EH (cell line): ENCODE data around the gene TNN.
"Not testable (repeated sequence)": the region's sequence is repeated elsewhere in the genome, so short reads cannot be mapped to it uniquely, and the experiment has no call there.

Source experiments
- DNase-seq: peaks from one replicate; pipeline ENCODE4 v3.0.0-alpha.2; 2015; ENCODE audit warnings: low read depth

The TNN gene, protein sequence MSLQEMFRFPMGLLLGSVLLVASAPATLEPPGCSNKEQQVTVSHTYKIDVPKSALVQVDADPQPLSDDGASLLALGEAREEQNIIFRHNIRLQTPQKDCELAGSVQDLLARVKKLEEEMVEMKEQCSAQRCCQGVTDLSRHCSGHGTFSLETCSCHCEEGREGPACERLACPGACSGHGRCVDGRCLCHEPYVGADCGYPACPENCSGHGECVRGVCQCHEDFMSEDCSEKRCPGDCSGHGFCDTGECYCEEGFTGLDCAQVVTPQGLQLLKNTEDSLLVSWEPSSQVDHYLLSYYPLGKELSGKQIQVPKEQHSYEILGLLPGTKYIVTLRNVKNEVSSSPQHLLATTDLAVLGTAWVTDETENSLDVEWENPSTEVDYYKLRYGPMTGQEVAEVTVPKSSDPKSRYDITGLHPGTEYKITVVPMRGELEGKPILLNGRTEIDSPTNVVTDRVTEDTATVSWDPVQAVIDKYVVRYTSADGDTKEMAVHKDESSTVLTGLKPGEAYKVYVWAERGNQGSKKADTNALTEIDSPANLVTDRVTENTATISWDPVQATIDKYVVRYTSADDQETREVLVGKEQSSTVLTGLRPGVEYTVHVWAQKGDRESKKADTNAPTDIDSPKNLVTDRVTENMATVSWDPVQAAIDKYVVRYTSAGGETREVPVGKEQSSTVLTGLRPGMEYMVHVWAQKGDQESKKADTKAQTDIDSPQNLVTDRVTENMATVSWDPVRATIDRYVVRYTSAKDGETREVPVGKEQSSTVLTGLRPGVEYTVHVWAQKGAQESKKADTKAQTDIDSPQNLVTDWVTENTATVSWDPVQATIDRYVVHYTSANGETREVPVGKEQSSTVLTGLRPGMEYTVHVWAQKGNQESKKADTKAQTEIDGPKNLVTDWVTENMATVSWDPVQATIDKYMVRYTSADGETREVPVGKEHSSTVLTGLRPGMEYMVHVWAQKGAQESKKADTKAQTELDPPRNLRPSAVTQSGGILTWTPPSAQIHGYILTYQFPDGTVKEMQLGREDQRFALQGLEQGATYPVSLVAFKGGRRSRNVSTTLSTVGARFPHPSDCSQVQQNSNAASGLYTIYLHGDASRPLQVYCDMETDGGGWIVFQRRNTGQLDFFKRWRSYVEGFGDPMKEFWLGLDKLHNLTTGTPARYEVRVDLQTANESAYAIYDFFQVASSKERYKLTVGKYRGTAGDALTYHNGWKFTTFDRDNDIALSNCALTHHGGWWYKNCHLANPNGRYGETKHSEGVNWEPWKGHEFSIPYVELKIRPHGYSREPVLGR (N-terminal part only)

DNA sequence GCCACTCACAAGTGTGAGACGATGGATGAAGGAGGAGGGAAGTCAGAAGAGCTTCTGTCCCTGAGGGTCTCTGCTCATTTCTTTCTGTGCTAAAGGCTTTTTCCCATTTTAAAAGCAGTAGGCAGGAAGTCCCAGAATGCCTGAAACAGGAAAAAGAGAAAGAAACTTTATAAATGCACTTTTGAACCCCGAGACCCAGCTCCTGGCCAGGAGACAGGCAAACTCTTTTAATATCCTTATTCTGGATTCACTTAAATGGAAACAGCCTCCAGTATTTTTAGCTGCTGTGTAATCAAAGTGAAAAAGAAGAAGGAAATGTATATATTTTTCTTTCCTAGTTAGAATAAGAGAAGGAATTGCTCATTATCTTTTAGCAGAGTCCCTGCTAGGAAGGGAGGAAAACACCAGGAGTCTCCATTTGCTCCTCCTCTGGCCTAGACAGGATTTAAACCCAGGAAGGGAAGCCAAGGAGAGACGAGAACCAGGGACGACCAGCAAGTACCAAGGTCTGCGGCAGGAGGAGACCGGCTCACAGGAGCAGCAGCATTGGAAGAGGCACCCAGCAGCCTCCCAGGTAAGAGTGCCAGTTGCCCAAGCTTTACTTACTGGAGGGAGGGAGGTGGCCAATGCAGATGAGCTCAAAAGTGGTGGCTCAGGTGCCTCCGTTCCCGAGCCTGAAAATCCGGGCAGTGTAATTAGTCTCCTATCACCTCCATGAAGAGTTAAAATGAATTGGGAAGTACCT is at the start of gene TNN:
TNN (plus strand) TSS at position 472 of the 745 bp plus-strand sequence. CDS start 9,586 bp downstream, outside the sequence.
- DNase-seq, result no peak

DNA sequence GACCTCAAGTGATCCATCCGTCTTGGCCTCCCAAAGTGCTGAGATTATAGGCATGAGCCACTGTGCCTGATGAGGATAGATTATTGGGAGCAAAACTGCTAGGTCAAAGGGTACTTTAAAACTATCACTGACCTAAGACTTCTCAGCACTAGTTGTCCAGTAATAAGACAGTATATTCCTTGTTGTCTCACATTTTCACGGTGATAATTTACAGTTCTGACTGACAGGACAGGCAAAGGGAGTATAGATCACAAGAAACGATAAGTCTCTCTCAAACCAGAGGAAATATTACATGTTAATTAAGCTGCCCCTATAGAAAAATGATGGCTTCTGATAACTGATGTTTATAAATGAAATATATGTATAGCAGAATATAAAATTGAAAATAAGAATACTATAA is 48.1 kb upstream of the TNN start:
- no peak for DNase-seq

DNA sequence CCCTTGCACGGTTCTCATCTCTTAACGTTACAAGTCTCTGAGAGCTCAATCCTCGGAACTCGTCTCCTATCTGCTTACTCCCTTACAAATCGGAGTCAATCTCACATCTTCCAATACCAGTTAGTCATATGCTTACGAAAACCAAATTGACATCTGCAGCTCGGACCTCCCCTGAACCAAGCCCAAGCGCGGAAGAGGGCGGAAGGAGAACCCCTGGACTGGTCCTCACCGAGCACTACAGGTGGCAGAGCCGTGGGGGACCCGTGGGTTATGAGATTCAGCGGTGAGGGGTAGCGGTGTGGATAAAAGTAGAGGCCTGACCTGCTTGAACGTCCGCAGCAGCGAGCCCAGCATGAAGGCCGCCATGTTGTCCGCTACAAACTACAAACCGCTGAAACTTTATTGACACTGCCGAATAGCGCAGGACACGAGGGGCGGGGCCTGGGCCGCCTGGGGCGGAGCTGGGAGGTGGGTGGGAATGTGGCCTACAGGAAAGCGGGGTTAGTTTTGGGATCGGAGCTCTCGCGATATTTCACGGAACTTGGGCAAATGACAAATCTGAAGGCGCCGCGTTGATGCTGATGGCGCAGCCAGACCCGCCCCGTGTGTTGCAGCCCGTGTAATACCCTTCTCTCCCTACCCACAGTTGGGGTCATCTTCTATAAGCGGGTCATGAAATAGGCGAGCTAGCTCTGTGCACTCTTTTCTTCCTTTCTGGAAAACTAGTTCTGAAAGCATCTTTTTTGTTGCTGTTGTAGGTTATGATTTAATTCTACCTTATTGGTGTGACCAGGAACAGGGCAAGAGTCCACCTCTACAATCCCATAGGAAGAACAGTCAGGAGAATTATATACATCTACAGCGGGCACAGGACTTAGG is 44.4 kb upstream of the TNN start, which contains the start of gene MRPS14:
MRPS14 (minus strand) TSS at position 383 of the 879 bp plus-strand sequence; CDS start at position 366, 17 bp downstream.
- peak; percentile 97 for DNase-seq

DNA sequence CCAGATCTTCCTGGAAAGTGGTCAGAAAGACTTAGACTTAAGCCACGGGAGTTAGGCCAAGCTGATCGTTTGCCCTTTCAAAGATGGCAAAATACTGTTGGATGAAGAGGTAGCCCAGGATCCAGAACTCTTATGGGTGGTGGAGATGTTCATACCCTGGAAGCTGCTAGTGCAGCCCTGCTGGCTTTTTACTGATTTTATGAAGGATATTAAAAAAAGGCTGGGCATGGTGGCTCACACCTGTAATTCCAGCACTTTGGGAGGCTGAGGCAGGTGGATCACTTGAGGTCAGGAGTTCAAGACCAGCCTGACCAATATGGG is 43.8 kb upstream of the TNN start:
- not testable (repeated sequence) for DNase-seq

DNA sequence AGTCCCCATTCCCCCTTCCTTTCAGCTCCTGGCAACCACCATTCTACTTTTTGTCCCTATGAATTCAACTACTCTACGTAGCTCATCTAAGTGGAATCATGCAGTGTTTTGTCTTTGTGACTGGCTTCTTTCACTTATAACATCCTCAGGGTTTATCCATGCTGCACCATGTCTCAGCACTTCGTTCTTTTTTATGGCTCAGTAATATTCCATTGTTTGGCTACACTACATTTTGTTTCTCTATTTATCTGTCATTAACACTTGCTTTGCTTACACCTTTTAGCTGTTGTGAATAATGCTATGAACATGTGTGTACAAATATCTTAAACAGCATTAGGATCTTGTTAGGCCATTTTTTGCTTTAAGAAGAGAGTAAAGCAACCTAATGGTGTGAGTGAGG is 42.9 kb upstream of the TNN start:
- no peak for DNase-seq

DNA sequence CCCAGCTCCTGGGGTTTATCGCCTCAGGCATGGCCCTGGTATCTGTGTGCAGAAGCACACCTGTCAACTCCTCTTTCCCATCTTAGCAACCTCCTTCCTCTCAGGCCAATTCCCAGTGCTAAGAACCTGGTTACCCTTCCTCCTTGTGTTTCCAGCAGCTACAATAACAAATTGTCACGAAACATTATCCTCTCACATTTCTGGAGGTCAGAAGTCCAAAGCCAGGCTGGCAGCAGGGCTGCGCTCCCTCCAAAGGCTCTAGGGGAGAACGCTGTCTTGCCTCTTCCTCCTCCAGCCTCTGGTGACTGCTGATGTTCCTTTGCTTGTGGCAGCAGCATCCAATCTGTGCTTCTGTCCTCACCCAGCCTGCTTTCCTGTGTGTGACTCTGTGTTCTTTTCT is 33.7 kb upstream of the TNN start:
- DNase-seq, result no peak

DNA sequence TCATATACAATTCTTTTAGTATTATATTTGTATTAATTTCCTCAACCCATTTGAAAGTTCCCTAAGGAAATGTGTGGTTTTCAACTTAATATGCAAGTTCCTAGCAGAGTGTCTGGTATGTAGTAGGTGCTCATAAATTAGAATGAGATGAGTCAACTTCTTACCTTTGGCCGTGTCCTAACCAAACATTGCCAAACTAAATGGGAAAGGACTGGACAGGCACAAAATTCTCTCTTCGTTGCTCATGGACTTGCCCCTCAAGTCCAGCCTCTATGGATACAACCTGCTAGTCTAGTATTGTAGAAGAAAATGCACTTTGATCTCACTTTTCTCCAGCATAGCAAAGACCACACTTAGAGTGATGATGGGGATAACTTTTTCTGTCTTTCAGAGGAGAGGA is 32.9 kb upstream of the TNN start:
- DNase-seq, result no peak

DNA sequence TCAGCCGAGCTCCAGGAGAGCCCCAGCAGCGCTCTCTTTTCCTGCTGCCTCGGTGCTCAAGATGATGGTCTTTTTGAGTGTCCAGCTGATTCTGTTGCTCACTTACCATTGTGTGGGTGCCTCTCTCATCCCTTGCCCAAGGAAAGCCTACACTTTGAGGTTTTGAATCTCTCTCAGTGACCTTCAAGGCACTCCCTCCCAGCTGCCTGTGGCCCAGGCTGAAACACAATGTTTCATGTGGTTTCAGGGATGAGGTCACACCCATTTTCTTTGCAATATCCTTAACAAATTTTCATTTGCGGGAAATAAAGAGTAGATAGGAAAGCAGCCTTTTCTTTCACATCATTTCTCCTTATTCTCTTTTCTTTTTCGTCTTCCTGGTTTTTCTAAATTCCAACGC is 31.8 kb upstream of the TNN start:
- no peak for DNase-seq

DNA sequence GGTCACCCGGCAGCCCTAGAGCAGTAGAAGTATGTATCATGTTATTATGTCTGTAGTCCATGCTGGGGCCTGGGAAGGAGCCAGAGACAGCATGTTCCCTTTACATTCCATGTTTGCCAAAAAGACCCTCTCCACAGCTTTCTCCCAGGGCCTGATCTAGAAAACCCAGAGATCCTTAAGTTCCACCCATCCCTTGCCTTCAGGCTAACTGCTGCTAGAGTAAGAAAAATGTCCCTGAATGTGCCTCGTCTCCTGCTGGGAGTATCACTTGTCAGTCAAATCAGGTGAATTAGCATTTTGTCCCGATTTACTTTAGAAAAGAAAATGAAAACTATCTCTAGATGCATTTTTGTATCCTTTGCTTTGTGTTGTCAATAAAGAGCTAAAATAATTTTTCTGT is 31.2 kb upstream of the TNN start:
- DNase-seq, result no peak

DNA sequence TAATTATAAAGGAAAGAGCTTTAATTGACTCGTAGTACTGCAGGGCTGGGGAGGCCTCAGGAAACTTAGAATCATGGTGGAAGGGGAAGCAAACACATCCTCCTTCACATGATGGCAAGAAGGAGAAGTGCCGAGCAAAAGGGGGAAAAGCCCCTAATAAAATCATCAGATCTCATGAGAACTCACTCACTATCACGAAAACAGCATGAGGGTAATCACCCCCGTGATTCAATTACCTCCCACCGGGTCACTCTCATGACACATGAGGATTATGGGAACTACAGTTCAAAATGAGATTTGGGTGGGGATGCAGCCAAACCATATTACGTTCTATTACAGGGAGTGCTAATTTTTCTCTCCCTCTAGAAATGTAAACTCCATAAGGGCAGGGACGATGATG is 30.2 kb upstream of the TNN start:
- no peak for DNase-seq

DNA sequence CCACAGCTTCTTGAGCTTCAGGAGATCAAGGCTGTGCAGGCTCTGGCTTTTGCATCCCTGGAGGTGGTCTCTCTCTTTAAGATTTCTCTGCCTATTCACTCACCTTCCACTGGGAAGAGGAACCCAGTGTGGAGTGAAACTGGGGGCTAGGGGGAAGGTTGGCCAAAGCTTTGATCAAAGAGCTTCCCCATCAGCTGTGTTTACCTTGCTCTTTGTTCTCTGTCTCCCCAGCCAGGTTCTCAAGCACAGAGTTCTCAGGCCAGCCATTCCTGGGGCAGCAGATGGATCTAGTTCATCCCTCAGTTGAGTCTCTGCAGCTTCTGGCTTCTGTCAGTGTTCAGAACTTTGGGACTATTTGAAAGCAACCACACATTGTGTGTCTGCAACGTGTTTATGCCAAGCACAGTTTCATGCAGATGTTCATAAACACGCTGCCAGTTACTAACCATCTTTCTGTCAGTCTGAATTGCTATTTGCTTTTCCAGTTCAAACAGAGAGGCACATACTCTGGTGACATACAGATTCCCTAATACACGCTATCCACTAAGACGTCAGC is 27.2 kb upstream of the TNN start:
- no peak for DNase-seq

DNA sequence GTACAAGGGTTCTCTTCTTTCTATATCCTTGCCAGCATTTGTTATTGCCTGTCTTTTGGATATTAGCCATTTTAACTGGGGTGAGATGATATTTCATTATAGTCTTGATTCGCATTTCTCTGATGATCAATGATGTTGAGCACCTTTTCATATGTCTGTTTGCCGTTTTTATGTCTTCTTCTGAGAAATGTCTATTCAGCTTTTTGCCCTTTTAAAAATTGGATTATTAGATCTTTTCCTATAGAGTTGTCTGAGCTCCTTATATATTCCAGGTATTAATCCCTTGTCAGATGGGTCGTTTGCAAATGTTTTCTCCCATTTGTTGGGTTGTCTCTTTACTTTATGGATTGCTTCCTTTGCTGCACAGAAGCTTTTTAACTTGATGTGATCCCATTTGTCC is 25.0 kb upstream of the TNN start:
- DNase-seq, result no peak

DNA sequence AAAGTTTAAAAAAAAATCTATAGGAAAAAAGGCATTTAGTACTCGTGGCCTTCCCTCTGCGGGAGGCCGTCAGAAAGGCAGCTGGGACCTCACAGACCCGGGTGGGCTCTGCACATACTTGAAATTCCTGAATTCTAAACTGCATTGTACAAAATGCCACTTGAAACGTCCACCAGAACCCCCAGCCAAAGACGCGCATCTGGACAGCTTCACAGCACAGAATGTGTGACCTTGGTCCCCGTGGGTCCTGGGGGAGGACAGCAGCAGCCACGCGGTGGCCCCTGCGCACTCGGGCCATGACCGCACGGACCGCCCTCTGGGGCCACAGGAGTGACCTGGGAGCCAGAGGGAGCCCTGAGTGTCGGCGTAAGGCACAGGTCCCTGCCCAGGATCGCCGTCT is 23.8 kb upstream of the TNN start:
- DNase-seq, result no peak

DNA sequence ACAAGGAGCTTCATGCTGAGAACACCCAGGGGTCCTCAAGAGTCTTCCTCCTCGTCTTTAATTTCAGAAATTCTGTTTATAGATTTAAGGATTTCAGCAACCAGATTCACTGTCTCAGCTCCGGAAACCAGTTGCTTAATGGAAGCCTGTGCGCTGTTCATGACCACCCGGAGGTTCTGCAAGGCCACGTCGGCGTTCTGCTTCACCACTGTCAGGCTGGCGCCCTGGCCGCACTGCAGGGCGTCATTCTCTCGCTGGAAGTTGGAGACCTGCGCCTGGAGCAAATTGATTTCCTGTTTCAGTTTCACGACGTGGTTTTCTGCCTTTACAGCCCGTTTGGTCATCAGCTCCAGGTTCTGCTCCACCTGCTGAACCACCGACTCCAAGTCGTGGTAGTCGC is 23.0 kb upstream of the TNN start:
- not testable (repeated sequence) for DNase-seq

DNA sequence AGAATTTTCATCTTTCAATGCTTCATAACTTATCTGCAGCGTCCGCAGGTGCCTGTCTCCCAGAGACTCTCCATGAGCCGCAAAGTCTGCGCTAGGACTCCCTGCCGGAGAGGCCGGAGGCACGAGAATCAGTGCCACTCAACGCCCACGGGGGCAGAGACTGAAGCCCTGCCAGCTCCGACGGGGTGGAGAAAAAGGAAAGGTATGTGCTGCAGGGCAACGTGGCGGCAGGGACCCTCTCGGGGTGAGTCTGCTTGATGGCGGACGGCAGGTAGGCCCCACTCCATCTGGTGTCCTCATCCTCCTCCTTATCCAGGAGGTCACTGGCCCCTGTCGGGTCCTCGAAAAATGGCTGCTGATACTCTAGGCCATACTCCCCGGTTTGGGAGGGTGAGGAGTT is 22.5 kb upstream of the TNN start:
- DNase-seq, result no peak

DNA sequence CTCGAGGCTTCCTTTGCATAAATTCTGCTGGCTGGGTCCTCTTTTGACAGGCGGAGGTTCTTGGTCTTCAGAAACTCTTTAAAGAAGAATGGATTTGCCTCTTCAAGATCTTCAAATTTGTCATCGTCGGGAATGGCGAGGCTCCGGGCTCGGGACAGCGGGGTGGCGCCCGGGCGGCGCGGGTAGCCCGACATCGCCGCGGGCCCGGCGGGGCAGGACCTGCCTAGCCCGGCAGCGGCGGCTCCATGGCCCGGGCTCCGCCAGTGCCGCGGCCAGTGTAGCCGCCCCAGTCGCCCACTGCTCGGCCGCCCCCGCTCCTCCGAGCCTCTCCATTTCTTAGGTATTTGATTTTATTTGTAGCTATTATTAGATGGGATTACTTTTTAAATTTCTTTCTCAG is 22.1 kb upstream of the TNN start:
- no peak for DNase-seq

DNA sequence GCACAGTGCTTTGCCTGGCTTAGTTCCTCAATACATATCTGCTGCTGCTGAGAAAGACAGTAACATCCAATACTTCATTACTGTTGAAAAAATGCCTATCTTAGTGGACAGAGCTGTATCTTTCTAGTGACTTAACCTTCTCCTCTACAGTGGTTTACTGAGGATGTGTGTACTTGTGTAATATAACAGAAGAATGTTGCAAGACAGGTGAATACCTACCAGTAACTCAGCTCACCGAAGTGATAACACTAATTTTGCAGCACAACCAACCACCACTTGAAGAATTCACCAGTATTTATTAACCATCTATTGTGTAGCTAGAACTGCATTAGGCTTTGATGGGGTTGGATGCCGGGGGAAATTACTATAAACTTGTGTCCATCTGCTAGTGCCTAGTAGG is 16.6 kb upstream of the TNN start:
- DNase-seq, result no peak

DNA sequence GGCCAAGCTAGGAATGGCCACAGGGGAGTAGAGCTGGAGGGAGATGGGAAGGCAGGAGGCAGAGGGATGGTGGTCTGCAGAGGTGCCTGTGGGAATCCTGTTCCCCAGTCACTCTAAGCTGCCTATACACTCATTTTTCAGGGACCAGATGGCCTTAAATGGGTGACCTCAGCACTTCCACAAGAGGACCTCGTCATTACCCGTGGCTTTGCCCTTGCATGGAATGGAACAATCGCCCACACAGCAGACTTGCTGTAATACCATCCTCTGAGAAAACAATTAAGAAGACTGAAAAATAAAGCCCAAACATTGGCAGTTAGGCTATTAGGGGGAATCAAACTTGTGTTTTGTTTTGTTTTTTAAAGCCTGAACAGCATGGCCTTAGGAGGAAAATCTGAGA is 12.9 kb upstream of the TNN start:
- DNase-seq, result no peak

DNA sequence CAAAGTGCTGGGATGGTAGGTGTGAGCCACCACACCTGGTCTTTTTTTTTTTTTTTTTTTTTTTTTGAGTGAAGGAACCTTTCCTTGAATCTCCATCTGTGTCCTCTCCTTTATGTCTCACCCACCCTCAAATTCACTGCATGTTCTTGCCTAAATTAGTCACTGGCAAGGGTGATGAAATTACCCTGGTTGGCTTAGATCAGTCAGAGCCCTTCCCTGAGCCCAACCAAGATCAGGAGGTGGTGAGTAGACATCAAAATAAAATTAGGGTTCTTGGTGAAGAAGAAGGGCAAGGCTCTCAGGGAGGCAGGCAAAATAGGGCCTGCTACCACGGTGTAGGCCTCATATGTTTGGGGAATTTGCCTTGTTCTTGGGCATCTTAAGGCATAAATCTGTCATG is 5.3 kb upstream of the TNN start:
- no peak for DNase-seq

DNA sequence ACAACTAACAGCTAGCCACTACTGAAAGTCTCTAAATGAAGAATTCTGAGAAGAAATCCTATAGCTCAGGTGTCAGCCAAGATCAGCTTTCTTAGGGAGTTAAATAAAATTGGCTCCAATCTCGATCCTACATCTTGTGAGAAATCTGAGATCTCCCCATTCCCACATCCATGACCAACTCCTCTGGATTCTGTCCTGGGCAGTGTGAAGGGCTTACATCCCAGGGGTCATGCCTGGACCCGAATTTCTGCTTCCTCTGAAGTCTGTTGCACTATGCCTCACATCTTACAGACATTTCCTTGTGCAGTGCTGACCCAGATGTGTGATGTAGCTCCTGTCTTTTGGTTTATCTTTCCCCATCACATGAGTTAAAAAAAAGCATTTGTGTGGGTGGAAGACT is 4.8 kb upstream of the TNN start:
- peak; percentile 3 for DNase-seq
